Epithelial cell of esophagus (primary cell): ENCODE measurements around the gene RPL28.

ENCODE experiments used
- DNase-seq: peaks from one replicate; pipeline ENCODE4 v3.0.0; 2010; ENCODE audit warnings: low read depth
- H3K4me3 ChIP-seq: 2 replicates; pipeline ENCODE4 v1.5.1; 2011; ENCODE audit warnings: mild to moderate bottlenecking, low read length, control low read depth
- CTCF ChIP-seq: IDR thresholded peaks from 2 replicates; pipeline ENCODE4 v1.5.1; 2011; ENCODE audit warnings: low read depth, mild to moderate bottlenecking, low read length, control low read depth, inconsistent platforms; ENCODE audit not compliant: insufficient read depth; ENCODE audit errors: missing control alignments

The RPL28 gene

DNA sequence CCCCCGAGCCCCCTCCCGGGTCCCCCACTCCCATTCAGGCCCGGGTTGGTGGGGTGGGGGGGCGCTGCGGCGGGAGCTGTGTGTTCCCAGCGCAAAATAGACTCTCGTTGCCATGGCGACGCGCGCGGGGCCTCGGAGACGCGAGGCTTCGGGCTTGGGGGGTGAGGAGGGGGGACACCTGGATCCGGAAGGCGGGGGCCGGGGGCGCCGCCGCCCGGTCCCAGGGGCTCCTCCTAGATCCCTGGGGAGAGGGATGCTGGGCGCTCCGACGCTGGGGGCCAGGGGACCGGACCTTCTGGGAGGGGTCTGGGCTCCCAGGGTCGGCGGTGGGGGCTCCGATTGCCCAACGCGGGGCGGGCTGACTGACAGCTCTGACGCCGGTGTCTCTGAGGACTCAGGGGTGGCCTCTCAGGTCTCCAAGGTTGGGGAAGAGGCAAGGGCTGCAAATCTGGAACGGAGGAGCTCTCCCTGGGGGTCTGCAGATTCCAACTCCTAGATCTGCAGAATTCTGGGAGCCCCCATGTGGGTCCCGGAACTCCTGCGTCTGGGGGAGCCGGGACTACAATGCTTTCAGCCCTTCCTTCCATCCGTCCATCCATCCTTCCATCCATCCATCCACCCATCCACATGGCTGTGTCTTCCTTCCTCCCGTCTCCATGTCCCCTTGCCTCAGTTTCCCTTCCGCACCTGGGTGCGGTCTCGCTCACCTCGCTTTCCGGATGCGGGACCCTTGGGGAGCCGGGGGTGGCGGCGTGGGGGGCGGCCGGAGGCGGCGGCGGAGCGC lies 66.4 kb downstream of the RPL28 start:
- no peak for TF ChIP-seq CTCF
- no peak for DNase-seq
- no peak overlapping the region for H3K4me3 ChIP-seq
